ENCODE data around the gene C14orf180.

- TF ChIP-seq CTCF (IDR thresholded peaks at IDR 0.05; ENCODE audit: insufficient read depth, low read depth, low read length), result no peak
- TF ChIP-seq EZH2 (IDR thresholded peaks at IDR 0.05; ENCODE audit: insufficient read depth, low read length), result no peak
Measured at GRCh38 chr14:104558231-104559027, 21.1 kb upstream of the C14orf180 start.

All from astrocyte (in vitro differentiated cells and primary cell).